ENCODE data around the gene LIG3. TPM values are rescaled to one million over a fixed set of nuclear protein-coding genes. Genes with fewer than 3 reads are reported as not detected.

LIG3 gene
- total and polyA plus RNA-seq, 2 of the 13 experiments (the other 11 are each of a cell fraction or from before 2014, with no cell fraction given): 34.4 to 36.2 TPM

GRCh38 chr17:34991606-34992005 is 11.3 kb downstream of the LIG3 start:
- H3K9ac ChIP-seq (ENCODE audit: insufficient read depth, low read depth, low read length): no peak overlapping the region
- no peak overlapping the region for H3K4me2 ChIP-seq (ENCODE audit: low read depth, low read length)
- no peaks in the 10 kb centered on the region for H3K4me1 ChIP-seq (ENCODE audit: insufficient read depth, low read length)
- ChIA-PET POLR2A (no interaction called here), CTCF (ENCODE audit: low intra/inter-chr PET ratio, low total read pairs) (no interaction called here)
- H3K27me3 ChIP-seq (ENCODE audit: control insufficient read depth in 1 of 2, insufficient read depth in 2 of 2, low read length in 2 of 2): no peaks in the 10 kb centered on the region
- H3K27ac ChIP-seq (ENCODE audit: extremely low read length, insufficient read depth, low read length): no peak overlapping the region
- FAIRE-seq: no peak
- DNase-seq (ENCODE audit: low spot score): no peak
- H3K79me2 ChIP-seq (ENCODE audit: insufficient read depth, low read length): peaks cover 2% of the 10 kb centered on the region
- BruUV-seq (replicated peaks): no TSS peak
- H3K9me3 ChIP-seq (ENCODE audit: low read length): no peaks in the 10 kb centered on the region
- H3K4me3 ChIP-seq (replicated peaks in 1 of 3; ENCODE audit: insufficient read depth in 1 of 3, low read depth in 2 of 3, low read length in 3 of 3): no peak overlapping the region
- intact Hi-C loops (cut with micrococcal nuclease; ENCODE audit: unreplicated experiment) (no loop called here), in situ Hi-C loops (cut with HindIII; ENCODE audit: extremely low pct_ligation_motif_present, low pct_unique_long_range_greater_than_20kb) (no loop called here)
- no peak for ATAC-seq
- no peaks in the 10 kb centered on the region for H4K20me1 ChIP-seq (ENCODE audit: insufficient read depth, low read length)
- TF ChIP-seq BATF2 (CRISPR knock-in tag; IDR thresholded peaks at IDR 0.05) (no peak), ZNF607 (CRISPR knock-in tag; IDR thresholded peaks at IDR 0.05; ENCODE audit: borderline replicate concordance) (no peak), CBX1 (IDR thresholded peaks at IDR 0.05; ENCODE audit: low read depth) (no peak), HCFC1 (IDR thresholded peaks at IDR 0.05; ENCODE audit: low read depth, low read length) (no peak)
- peaks cover 20 to 90% of the 10 kb centered on the region in 2 experiments for H3K36me3 ChIP-seq (replicated peaks in 1 of 2; ENCODE audit: control insufficient read depth in 1 of 2, insufficient read depth in 2 of 2, low read length in 2 of 2)
- WGBS (ENCODE audit: low lambda C conversion rate): 100% methylated on average over 2 of the region's 3 CpGs
- no peak overlapping the region for H2AFZ ChIP-seq (ENCODE audit: low read length)

- FAIRE-seq (no peak), DNase-seq (ENCODE audit: low spot score) (no peak), ATAC-seq (no peak)
- no peaks in the 10 kb centered on the region for H3K27me3 ChIP-seq (ENCODE audit: control insufficient read depth in 1 of 2, insufficient read depth in 2 of 2, low read length in 2 of 2)
- no peak overlapping the region for H3K4me2 ChIP-seq (ENCODE audit: low read depth, low read length)
- CTCF ChIA-PET (ENCODE audit: low intra/inter-chr PET ratio, low total read pairs): no interaction called here
- POLR2A ChIA-PET: no interaction called here
- in situ Hi-C loops (cut with HindIII; ENCODE audit: extremely low pct_ligation_motif_present, low pct_unique_long_range_greater_than_20kb) (no loop called here), intact Hi-C loops (cut with micrococcal nuclease; ENCODE audit: unreplicated experiment) (no loop called here)
- H3K4me1 ChIP-seq (ENCODE audit: insufficient read depth, low read length): no peaks in the 10 kb centered on the region
- 100% methylated on average over 2 of the region's 2 CpGs for WGBS (ENCODE audit: low lambda C conversion rate)
- no peak overlapping the region for H3K27ac ChIP-seq (ENCODE audit: extremely low read length, insufficient read depth, low read length)
- no peaks in the 10 kb centered on the region for H3K79me2 ChIP-seq (ENCODE audit: insufficient read depth, low read length)
- H3K9ac ChIP-seq (ENCODE audit: insufficient read depth, low read depth, low read length): no peak overlapping the region
- H3K36me3 ChIP-seq (replicated peaks in 1 of 2; ENCODE audit: control insufficient read depth in 1 of 2, insufficient read depth in 2 of 2, low read length in 2 of 2): peaks cover 19 to 96% of the 10 kb centered on the region in 2 experiments
- H3K4me3 ChIP-seq (replicated peaks in 1 of 3; ENCODE audit: insufficient read depth in 1 of 3, low read depth in 2 of 3, low read length in 3 of 3): no peak overlapping the region
- H3K9me3 ChIP-seq (ENCODE audit: low read length): no peaks in the 10 kb centered on the region
- H2AFZ ChIP-seq (ENCODE audit: low read length): no peak overlapping the region
- BruUV-seq (replicated peaks): no TSS peak
- no peaks in the 10 kb centered on the region for H4K20me1 ChIP-seq (ENCODE audit: insufficient read depth, low read length)
- TF ChIP-seq SP2 (CRISPR knock-in tag; IDR thresholded peaks at IDR 0.05): no peak
- TF ChIP-seq ZNF558 (CRISPR knock-in tag; IDR thresholded peaks at IDR 0.05; ENCODE audit: borderline replicate concordance): no peak
- TF ChIP-seq BATF2 (CRISPR knock-in tag; IDR thresholded peaks at IDR 0.05): no peak
- no peak for TF ChIP-seq AGO1 (IDR thresholded peaks at IDR 0.05; ENCODE audit: low read depth, low read length, poor library complexity, severe bottlenecking)
- TF ChIP-seq ZNF44 (CRISPR knock-in tag; IDR thresholded peaks at IDR 0.05): no peak
- TF ChIP-seq RAD51 (IDR thresholded peaks at IDR 0.05; ENCODE audit: borderline replicate concordance): no peak
- no peak for TF ChIP-seq BHLHE40 (IDR thresholded peaks at IDR 0.05; ENCODE audit: low read length)
- no peak for TF ChIP-seq GTF2F1 (IDR thresholded peaks at IDR 0.05; ENCODE audit: low read length)
- no peak for TF ChIP-seq ZNF230 (CRISPR knock-in tag; IDR thresholded peaks at IDR 0.05)
- no peak for TF ChIP-seq EHMT2 (IDR thresholded peaks at IDR 0.05; ENCODE audit: borderline replicate concordance, low read depth, low read length)
- no peak for TF ChIP-seq IKZF1 (IDR thresholded peaks at IDR 0.05)
- TF ChIP-seq HDAC1 (CRISPR knock-in tag; IDR thresholded peaks at IDR 0.05): no peak
- no peak for TF ChIP-seq ZNF720 (CRISPR knock-in tag; IDR thresholded peaks at IDR 0.05)
- TF ChIP-seq MIER2 (CRISPR knock-in tag; IDR thresholded peaks at IDR 0.05): no peak
- no peak for TF ChIP-seq NCOA5 (CRISPR knock-in tag; IDR thresholded peaks at IDR 0.05)
- no peak for TF ChIP-seq ZNF329 (CRISPR knock-in tag; IDR thresholded peaks at IDR 0.05; ENCODE audit: low read depth)
- TF ChIP-seq ZNF768 (CRISPR knock-in tag; IDR thresholded peaks at IDR 0.05): no peak
These were observed 12.7 kb downstream of the LIG3 start for GRCh38 chr17:34993031-34993430.

All from HepG2 (cell line).